Kidney (tissue), 14 donors: Measurements from ENCODE around the gene FOXI3. TPM values are rescaled to one million over a fixed set of nuclear protein-coding genes. Genes with fewer than 3 reads are reported as not detected.
A peak's percentile ranks its signal among the peaks of the same experiment; 100 is the strongest.
"Not testable (repeated sequence)": the region's sequence is repeated elsewhere in the genome, so short reads cannot be mapped to it uniquely, and the experiment has no call there.

Experiments used
- DNase-seq, 5 donors: peaks; one replicate each; pipeline ENCODE4 v3.0.0-alpha.2; 2013 to 2020
- FAIRE-seq: peaks from 2 replicates; lab custom pipeline; 2012; peaks lifted over from hg19 to GRCh38; lab: Jason Lieb, UNC
- H3K27ac ChIP-seq, 2 donors: one replicate each; pipeline ENCODE4 v1.7.0; 2013; ENCODE audit warnings: low read depth in 2 of 2, low read length in 2 of 2, inconsistent platforms in 1 of 2
- H3K27me3 ChIP-seq: one replicate; pipeline ENCODE4 v1.7.1; 2013; ENCODE audit warnings: low read length, inconsistent platforms; ENCODE audit not compliant: control insufficient read depth, insufficient read depth
- H3K36me3 ChIP-seq, 3 donors: one replicate each; pipeline versions ENCODE4 v1.7.0 to v1.7.1; 2013; ENCODE audit warnings: low read length in 3 of 3, control low read depth in 1 of 3, inconsistent platforms in 1 of 3; ENCODE audit not compliant: insufficient read depth in 3 of 3, control insufficient read depth in 2 of 3
- H3K4me1 ChIP-seq, 3 donors: one replicate each; pipeline versions ENCODE4 v1.7.0 to v1.7.1; 2013; ENCODE audit warnings: low read length in 3 of 3, inconsistent platforms in 1 of 3, low read depth in 1 of 3; ENCODE audit not compliant: control insufficient read depth in 2 of 3, insufficient read depth in 2 of 3
- H3K4me3 ChIP-seq, 3 donors: one replicate each; pipeline versions ENCODE4 v1.7.0 to v1.8.1; 2013; ENCODE audit warnings: low read length in 3 of 3, control low read depth in 1 of 3, inconsistent platforms in 1 of 3
- H3K9ac ChIP-seq, 3 donors: one replicate each; pipeline versions ENCODE4 v1.7.0 to v1.7.1; 2013; ENCODE audit warnings: low read length in 3 of 3, control low read depth in 1 of 3, inconsistent platforms in 1 of 3
- H3K9me3 ChIP-seq, 3 donors: one replicate each; pipeline versions ENCODE4 v1.7.0 to v1.7.1; 2013; ENCODE audit warnings: low read length in 3 of 3, control low read depth in 1 of 3, inconsistent platforms in 1 of 3; ENCODE audit not compliant: control insufficient read depth in 2 of 3, insufficient read depth in 1 of 3
- intact Hi-C: fragments of 100-400 bp; cut with DNase I; formaldehyde crosslinking; loops from one replicate; pipeline ENCODE4 v1.11.1; 2022
- polyA plus RNA-seq: library from polyadenylated mRNA; stranded (reverse); fragments of 350-450 nt; fragmentation: Illumina TruSeq; extraction: RNeasy Lipid Tissue Mini Kit (QIAGEN cat#74804); gene quantifications from one replicate; pipeline ENCODE4 v1.2.3, GENCODE V29; 2014; ENCODE audit warnings: low read depth, low replicate concordance; ENCODE audit not compliant: insufficient read depth
- total RNA-seq: library from RNA; stranded (reverse); fragmentation: NEBNext Ultra II Directional; extraction: Animal tissue kit (Norgen Biotek cat#: 25700); gene quantifications from one replicate; pipeline ENCODE4 v1.2.1, GENCODE V29; 2021
- TF ChIP-seq, protein P1 (sequence below): IDR thresholded peaks from 3 replicates; pipeline ENCODE4 v1.5.1; 2012; ENCODE audit warnings: mild to moderate bottlenecking, moderate library complexity, borderline replicate concordance; ENCODE audit not compliant: insufficient read depth; ENCODE audit errors: extremely low read depth
- donor health status: control.
- donor health status: control.
- donor health status: control.
- donor health status: control.
- donor health status: control.
- donor health status: DM: yes; HTN: yes; CAD: no.
- donor health status: Normal renal cell carcinoma (clear cell type).

Gene FOXI3
- total and polyA plus RNA-seq, 2 donors from 2014 or later: not detected

DNA sequence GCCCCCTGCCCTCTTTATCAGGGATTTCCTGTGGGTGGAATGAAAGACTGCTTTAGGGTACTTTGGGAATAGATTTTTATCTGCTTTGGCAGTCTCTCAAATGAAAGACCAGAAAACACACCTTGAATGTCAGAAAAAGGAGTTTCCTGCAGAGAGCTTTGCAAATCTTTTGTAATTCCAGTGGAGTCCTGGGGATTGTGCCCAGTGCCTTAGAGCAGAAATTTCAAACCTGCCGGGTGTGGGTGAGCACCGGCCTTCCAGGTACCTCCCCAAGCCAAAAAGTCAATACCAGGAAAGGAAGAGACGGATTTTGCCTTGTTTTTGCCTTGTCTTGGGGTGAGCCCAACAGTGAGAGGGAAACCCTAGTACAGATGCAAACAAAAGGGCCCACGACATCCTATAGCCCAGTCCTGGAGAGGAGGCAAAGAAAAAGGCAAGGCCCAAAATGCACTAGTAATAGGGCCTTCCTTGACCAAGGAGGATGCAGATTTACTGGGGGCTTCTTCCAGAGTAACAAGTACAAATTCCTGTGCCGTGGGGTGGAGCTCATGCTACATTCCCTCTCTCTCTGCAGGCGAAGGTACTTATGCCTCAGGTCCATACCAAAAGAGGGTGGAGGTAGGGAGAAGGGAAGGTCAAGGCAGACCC is 36.4 kb downstream of the FOXI3 start:
- Histone ChIP-seq H3K27ac (no peak overlapping the region), H3K9me3 (no peaks in the 10 kb centered on the region), H3K36me3 (no peaks in the 10 kb centered on the region), H3K4me3 (no peak overlapping the region), H3K4me1 (no peaks in the 10 kb centered on the region), H3K27me3 (no peaks in the 10 kb centered on the region), H3K9ac (no peak overlapping the region)
- TF ChIP-seq, protein P1, sequence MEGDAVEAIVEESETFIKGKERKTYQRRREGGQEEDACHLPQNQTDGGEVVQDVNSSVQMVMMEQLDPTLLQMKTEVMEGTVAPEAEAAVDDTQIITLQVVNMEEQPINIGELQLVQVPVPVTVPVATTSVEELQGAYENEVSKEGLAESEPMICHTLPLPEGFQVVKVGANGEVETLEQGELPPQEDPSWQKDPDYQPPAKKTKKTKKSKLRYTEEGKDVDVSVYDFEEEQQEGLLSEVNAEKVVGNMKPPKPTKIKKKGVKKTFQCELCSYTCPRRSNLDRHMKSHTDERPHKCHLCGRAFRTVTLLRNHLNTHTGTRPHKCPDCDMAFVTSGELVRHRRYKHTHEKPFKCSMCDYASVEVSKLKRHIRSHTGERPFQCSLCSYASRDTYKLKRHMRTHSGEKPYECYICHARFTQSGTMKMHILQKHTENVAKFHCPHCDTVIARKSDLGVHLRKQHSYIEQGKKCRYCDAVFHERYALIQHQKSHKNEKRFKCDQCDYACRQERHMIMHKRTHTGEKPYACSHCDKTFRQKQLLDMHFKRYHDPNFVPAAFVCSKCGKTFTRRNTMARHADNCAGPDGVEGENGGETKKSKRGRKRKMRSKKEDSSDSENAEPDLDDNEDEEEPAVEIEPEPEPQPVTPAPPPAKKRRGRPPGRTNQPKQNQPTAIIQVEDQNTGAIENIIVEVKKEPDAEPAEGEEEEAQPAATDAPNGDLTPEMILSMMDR: no peak
- DNase-seq (no peak), FAIRE-seq (no peak)
- intact Hi-C loops: no loop called here

DNA sequence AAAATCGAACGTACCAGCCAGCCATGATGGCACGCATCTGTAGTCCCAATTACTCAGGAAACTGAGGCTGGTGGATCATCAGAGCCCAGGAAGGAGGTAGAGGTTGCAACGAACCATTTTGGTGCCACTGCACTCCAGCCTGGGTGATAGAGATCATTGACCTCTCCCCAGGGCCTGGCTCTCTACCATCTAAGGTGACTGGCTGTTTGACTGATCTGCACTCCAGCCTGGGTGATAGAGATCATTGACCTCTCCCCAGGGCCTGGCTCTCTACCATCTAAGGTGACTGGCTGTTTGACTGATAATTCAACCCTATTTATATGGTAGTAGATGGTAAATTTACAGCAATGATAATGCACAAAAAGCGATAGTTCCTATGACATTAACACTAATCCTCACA is 43.6 kb downstream of the FOXI3 start:
- H3K27ac ChIP-seq, H3K36me3 ChIP-seq, FAIRE-seq, H3K27me3 ChIP-seq, intact Hi-C loops, DNase-seq, H3K9ac ChIP-seq, H3K4me1 ChIP-seq, H3K9me3 ChIP-seq, H3K4me3 ChIP-seq: not testable (repeated sequence)

DNA sequence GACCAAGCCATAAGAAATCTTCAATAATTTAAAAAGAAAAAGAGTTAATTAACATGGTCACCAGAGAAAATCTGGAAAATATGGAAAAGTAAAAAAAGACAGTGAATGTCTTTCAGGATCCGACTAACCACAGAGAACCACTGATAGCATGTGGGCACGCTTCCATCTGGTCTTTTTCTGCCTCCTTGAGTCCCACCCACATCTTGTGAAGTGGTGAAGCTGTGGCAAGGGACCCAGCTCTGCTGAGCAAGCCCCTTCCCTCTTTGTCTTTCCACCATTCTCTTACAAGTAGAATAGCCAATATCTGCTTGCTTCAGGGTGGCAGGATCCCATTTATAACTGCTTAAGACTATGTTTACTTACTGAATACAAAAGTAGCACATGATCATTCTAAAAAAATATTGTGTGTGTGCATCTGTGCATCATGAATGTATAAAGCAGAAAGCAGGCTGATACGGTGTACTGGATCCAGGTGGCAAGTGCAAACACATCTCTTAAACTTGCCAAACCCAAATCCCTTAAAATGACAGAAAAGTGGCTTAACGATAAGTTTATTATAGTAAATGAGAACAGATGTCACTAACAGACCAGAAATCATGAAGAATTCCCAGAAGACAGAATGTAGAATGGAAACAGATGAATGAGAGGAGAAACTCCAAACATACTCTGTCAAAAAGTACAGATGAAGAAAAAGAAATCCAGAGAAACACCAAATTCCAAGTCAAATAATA is 52.3 kb downstream of the FOXI3 start:
- TF ChIP-seq, protein P1: no peak
- Histone ChIP-seq H3K27ac (no peak overlapping the region), H3K4me1 (no peaks in the 10 kb centered on the region), H3K36me3 (no peaks in the 10 kb centered on the region), H3K9ac (no peak overlapping the region), H3K9me3 (no peaks in the 10 kb centered on the region), H3K4me3 (no peak overlapping the region), H3K27me3 (no peaks in the 10 kb centered on the region)
- FAIRE-seq: no peak
- no peak for DNase-seq
- intact Hi-C loops: no loop called here

DNA sequence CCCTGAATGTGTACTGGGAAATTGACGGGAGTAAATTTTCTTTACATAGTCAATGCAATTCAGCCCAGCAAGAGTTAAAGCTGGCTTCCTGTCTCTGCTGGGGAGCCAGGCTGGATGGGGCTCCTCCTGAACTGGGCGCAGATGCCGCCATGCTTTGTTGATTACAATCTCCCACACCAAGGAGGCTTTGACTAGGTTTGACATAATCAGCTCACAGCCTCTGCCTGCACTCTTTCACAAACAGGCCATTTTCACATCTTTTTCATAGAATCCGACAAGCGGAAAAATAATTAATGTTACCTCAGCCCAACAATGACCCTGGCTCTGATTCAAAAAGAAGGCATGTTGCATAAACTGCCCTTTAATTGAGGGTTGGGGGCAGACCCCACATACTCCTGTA is 54.3 kb downstream of the FOXI3 start:
- intact Hi-C loops: no loop called here
- TF ChIP-seq, protein P1: no peak
- Histone ChIP-seq H3K27ac (no peak overlapping the region), H3K4me1 (no peaks in the 10 kb centered on the region), H3K27me3 (no peaks in the 10 kb centered on the region), H3K4me3 (no peak overlapping the region), H3K9me3 (no peaks in the 10 kb centered on the region), H3K9ac (no peak overlapping the region), H3K36me3 (no peaks in the 10 kb centered on the region)
- FAIRE-seq (no peak), DNase-seq (peak in 1 of 5 donors; percentile 15)

Other genes starting within 250 kb of the FOXI3 start
- gene EIF2AK3, start 174.8 kb upstream of the FOXI3 start, total RNA-seq: 20.8 TPM
- 5.7 TPM for gene EIF2AK3, start 174.8 kb upstream of the FOXI3 start, polyA plus RNA-seq
- gene RPIA, start 239.0 kb upstream of the FOXI3 start, total RNA-seq: 11.4 TPM
- 15.7 TPM for gene RPIA, start 239.0 kb upstream of the FOXI3 start, polyA plus RNA-seq